T-cell (primary cell): ENCODE data around the gene SEMA7A. TPM values are rescaled to one million over a fixed set of nuclear protein-coding genes. Genes with fewer than 3 reads are reported as not detected.
"Not testable (repeated sequence)": the region's sequence is repeated elsewhere in the genome, so short reads cannot be mapped to it uniquely, and the experiment has no call there.

Experiments
- ATAC-seq, 4 experiments: fragments of 200-7000 bp in 3 of 4; fragments of 150-1000 bp in 1 of 4; cut with Tn5 transposase; replicated peaks in 1 of 4; 1 replicate in 3 of 4; 2 replicates in 1 of 4; pipeline ENCODE4 v1.10.0; 2021; ENCODE audit warnings: moderate library complexity in 3 of 4, mild to moderate bottlenecking in 2 of 4, moderate number of reproducible peaks in 1 of 4
- CTCF ChIA-PET, 2 donors: fragments of 300-600 bp; sonication (Branson Sonifier 250); formaldehyde crosslinking; loops; one replicate each; lab custom pipeline; 2022; ENCODE audit warnings: antibody characterized with exemption in 2 of 2; lab: Charles Lee
- POLR2A ChIA-PET, 2 donors: fragments of 300-600 bp; sonication (Branson Sonifier 250); formaldehyde crosslinking; loops; one replicate each; lab custom pipeline; 2022; ENCODE audit warnings: antibody characterized with exemption in 2 of 2; lab: Charles Lee
- DNase-seq, 35 experiments: peaks; one replicate each; pipeline versions ENCODE4 v3.0.0 to v3.0.0-alpha.2; 2013 to 2023
- H3K27ac ChIP-seq: one replicate; pipeline ENCODE4 v1.5.1; 2013; ENCODE audit warnings: low read length
- H3K27me3 ChIP-seq, 2 experiments: replicated peaks in 1 of 2; 1 replicate in 1 of 2; 2 replicates in 1 of 2; pipeline versions ENCODE4 v1.6.1 to v1.7.0; 2013; ENCODE audit warnings: low read length in 1 of 2, mixed read lengths in 1 of 2; ENCODE audit not compliant: control insufficient read depth in 2 of 2, insufficient read depth in 2 of 2; ENCODE audit errors: extremely low read depth in 1 of 2
- H3K36me3 ChIP-seq, 2 donors: 1 replicate in 1 of 2; 2 replicates in 1 of 2; pipeline versions ENCODE4 v1.6.1 to v1.7.0; 2013; ENCODE audit warnings: low read length in 1 of 2; ENCODE audit not compliant: control insufficient read depth in 2 of 2, insufficient read depth in 1 of 2; ENCODE audit errors: extremely low read depth in 1 of 2
- H3K4me1 ChIP-seq, 2 experiments: 1 replicate in 1 of 2; 2 replicates in 1 of 2; pipeline versions ENCODE4 v1.6.1 to v1.7.0; 2013; ENCODE audit warnings: low read length in 2 of 2, mixed read lengths in 1 of 2; ENCODE audit not compliant: insufficient read depth in 2 of 2, control insufficient read depth in 1 of 2; ENCODE audit errors: extremely low read depth in 1 of 2
- H3K4me3 ChIP-seq, 2 donors: 1 replicate in 1 of 2; 2 replicates in 1 of 2; pipeline versions ENCODE4 v1.5.1 to v1.7.0; 2013; ENCODE audit warnings: mild to moderate bottlenecking in 2 of 2, low read length in 1 of 2, moderate library complexity in 1 of 2; ENCODE audit not compliant: control insufficient read depth in 1 of 2; ENCODE audit errors: extremely low read depth in 1 of 2
- H3K9me3 ChIP-seq: 2 replicates; pipeline ENCODE4 v1.7.0; 2013
- H3K27ac Mint-ChIP-seq, 2 donors: one replicate each; pipeline ENCODE4 v1.8.0; 2020 to 2021; ENCODE audit warnings: mild to moderate bottlenecking in 2 of 2, mixed read lengths in 2 of 2
- H3K27me3 Mint-ChIP-seq, 2 donors: one replicate each; pipeline ENCODE4 v1.8.0; 2021 to 2022; ENCODE audit warnings: mixed read lengths in 2 of 2
- H3K36me3 Mint-ChIP-seq: one replicate; pipeline ENCODE4 v1.8.0; 2021; ENCODE audit warnings: mixed read lengths
- H3K4me1 Mint-ChIP-seq, 3 donors: one replicate each; pipeline ENCODE4 v1.8.0; 2020 to 2022; ENCODE audit warnings: mixed read lengths in 3 of 3, mild to moderate bottlenecking in 1 of 3
- H3K4me3 Mint-ChIP-seq, 3 donors: one replicate each; pipeline ENCODE4 v1.8.0; 2020 to 2022; ENCODE audit warnings: mild to moderate bottlenecking in 3 of 3, mixed read lengths in 3 of 3, moderate library complexity in 3 of 3
- H3K9me3 Mint-ChIP-seq, 3 donors: one replicate each; pipeline ENCODE4 v1.8.0; 2020 to 2022; ENCODE audit warnings: mixed read lengths in 3 of 3
- WGBS: methylation state at CpG from one replicate; pipeline ENCODE4 v1.1.5; 2013; ENCODE audit warnings: missing lambda C conversion rate; ENCODE audit not compliant: insufficient coverage; 5-methylcytosine and 5-hydroxymethylcytosine counted together
- total RNA-seq, 35 experiments: library from RNA in 6 of 35; stranded (reverse) in 6 of 35; fragments of 120-200 nt in 1 of 35; gene quantifications; one replicate each; pipeline versions ENCODE4 v1.2.1 to v1.2.4 and lab custom pipeline; 2013 to 2026

The SEMA7A gene
- total RNA-seq, 5 donors from 2014 or later (not counting 1 experiment from before 2014, with no cell fraction given) = 2.0 to 4.7 (median 3.1) TPM

GRCh38 chr15:74364936-74365597 is 68.7 kb downstream of the SEMA7A start:
- WGBS = 89% methylated on average over 5 of the region's 12 CpGs
- Histone ChIP-seq H3K9me3 (no peaks in the 10 kb centered on the region), H3K36me3 (no peaks in the 10 kb centered on the region), H3K27me3 (peaks cover 7 to 49% of the 10 kb centered on the region in 2 experiments), H3K27ac (no peak overlapping the region), H3K4me3 (peak overlapping the region in 1 of 2 donors; percentile 60), H3K4me1 (peaks cover 0 to 12% of the 10 kb centered on the region in 2 experiments)
- ATAC-seq = no peak
- Mint-ChIP-seq H3K27ac (no peak overlapping the region), H3K27me3 (peaks cover 17 to 48% of the 10 kb centered on the region in 2 donors), H3K4me3 (peak overlapping the region; percentile 47 to 71 (median 47)), H3K4me1 (peaks cover 0 to 8% (median 2%) of the 10 kb centered on the region in 3 donors), H3K9me3 (no peaks in the 10 kb centered on the region), H3K36me3 (no peaks in the 10 kb centered on the region)
- ChIA-PET POLR2A (no interaction called here), CTCF (no interaction called here)
- DNase-seq = no peak

GRCh38 chr15:74362482-74362881 is 71.3 kb downstream of the SEMA7A start:
- Mint-ChIP-seq H3K4me1 (peaks cover 0 to 8% (median 2%) of the 10 kb centered on the region in 3 donors), H3K9me3 (no peaks in the 10 kb centered on the region), H3K27me3 (peaks cover 16 to 29% of the 10 kb centered on the region in 2 donors), H3K36me3 (no peaks in the 10 kb centered on the region), H3K4me3 (no peak overlapping the region), H3K27ac (no peak overlapping the region)
- no CpG with 5 or more reads among the region's 1 CpG for WGBS
- Histone ChIP-seq H3K36me3 (no peaks in the 10 kb centered on the region), H3K4me3 (no peak overlapping the region), H3K9me3 (no peaks in the 10 kb centered on the region), H3K4me1 (peaks cover 0 to 12% of the 10 kb centered on the region in 2 experiments), H3K27ac (no peak overlapping the region), H3K27me3 (peaks cover 5 to 35% of the 10 kb centered on the region in 2 experiments)
- CTCF ChIA-PET = interaction anchor here in 1 of 2 donors (0.6 kb wide), 2 partner anchors 9 to 314 kb away, joined by 3 read pairs; no protein-coding TSS in a partner anchor
- ATAC-seq (no peak), DNase-seq (no peak)
- POLR2A ChIA-PET = no interaction called here

GRCh38 chr15:74360855-74361254 is 72.9 kb downstream of the SEMA7A start:
- DNase-seq, CTCF ChIA-PET, H3K27ac Mint-ChIP-seq, H3K9me3 ChIP-seq, ATAC-seq, H3K36me3 ChIP-seq, H3K4me3 Mint-ChIP-seq, POLR2A ChIA-PET, H3K4me3 ChIP-seq, H3K36me3 Mint-ChIP-seq, H3K9me3 Mint-ChIP-seq, H3K4me1 Mint-ChIP-seq, H3K4me1 ChIP-seq, H3K27ac ChIP-seq: not testable (repeated sequence)
- WGBS = no CpG with 5 or more reads among the region's 1 CpG
- H3K27me3 Mint-ChIP-seq = peaks cover 13 to 19% of the 10 kb centered on the region in 2 donors
- H3K27me3 ChIP-seq = peaks cover 5 to 20% of the 10 kb centered on the region in 2 experiments

GRCh38 chr15:74359376-74359775 is 74.4 kb downstream of the SEMA7A start:
- H3K4me3 ChIP-seq, DNase-seq, H3K4me3 Mint-ChIP-seq, CTCF ChIA-PET, H3K27ac Mint-ChIP-seq, ATAC-seq, H3K36me3 ChIP-seq, H3K4me1 Mint-ChIP-seq, H3K9me3 Mint-ChIP-seq, H3K27ac ChIP-seq, H3K9me3 ChIP-seq, POLR2A ChIA-PET, H3K4me1 ChIP-seq, H3K36me3 Mint-ChIP-seq, H3K27me3 ChIP-seq: not testable (repeated sequence)
- peaks cover 19% of the 10 kb centered on the region in 2 donors for H3K27me3 Mint-ChIP-seq
- WGBS = 71% methylated on average over 3 of the region's 6 CpGs

Other genes with a start within 250 kb of the SEMA7A start
- not detected for gene STRA6, start 231.2 kb downstream of the SEMA7A start, total RNA-seq
- gene CCDC33, start 197.6 kb downstream of the SEMA7A start, total RNA-seq = not detected
- under 1 TPM in 3 of 5 donors, not detected in 2; 0.47 to 0.79 (median 0.49) TPM for gene CYP11A1, start 66.3 kb downstream of the SEMA7A start, total RNA-seq
- 10 to 100 TPM; 26.1 to 59.9 (median 55.3) TPM for gene UBL7, start 27.2 kb upstream of the SEMA7A start, total RNA-seq
- gene ARID3B, start 107.3 kb upstream of the SEMA7A start, total RNA-seq = 10 to 100 TPM; 36.2 to 48.7 (median 42.9) TPM
- 100 to 1,000 TPM; 162 to 258 (median 180) TPM for gene CLK3, start 181.9 kb upstream of the SEMA7A start, total RNA-seq